MM.1S (cell line): Measurements from ENCODE around the gene PPP1R9B.

ENCODE experiments used
- EZH2 ChIP-seq: fragments of 300-600 bp; sonication (generic); optimal IDR thresholded peaks from 2 replicates; pipeline ENCODE3; 2017; ENCODE audit warnings: low read depth, mild to moderate bottlenecking, antibody characterized with exemption, low read length, mixed read lengths
- TF ChIP-seq, protein P1 (sequence below): fragments of 300-600 bp; sonication (generic); IDR thresholded peaks from 2 replicates; pipeline ENCODE4 v1.5.1; 2016; ENCODE audit warnings: antibody characterized with exemption, low read length, mixed read lengths

GRCh38 chr17:50098583-50098982, 51.9 kb downstream of the PPP1R9B start:
- TF ChIP-seq, protein P1, sequence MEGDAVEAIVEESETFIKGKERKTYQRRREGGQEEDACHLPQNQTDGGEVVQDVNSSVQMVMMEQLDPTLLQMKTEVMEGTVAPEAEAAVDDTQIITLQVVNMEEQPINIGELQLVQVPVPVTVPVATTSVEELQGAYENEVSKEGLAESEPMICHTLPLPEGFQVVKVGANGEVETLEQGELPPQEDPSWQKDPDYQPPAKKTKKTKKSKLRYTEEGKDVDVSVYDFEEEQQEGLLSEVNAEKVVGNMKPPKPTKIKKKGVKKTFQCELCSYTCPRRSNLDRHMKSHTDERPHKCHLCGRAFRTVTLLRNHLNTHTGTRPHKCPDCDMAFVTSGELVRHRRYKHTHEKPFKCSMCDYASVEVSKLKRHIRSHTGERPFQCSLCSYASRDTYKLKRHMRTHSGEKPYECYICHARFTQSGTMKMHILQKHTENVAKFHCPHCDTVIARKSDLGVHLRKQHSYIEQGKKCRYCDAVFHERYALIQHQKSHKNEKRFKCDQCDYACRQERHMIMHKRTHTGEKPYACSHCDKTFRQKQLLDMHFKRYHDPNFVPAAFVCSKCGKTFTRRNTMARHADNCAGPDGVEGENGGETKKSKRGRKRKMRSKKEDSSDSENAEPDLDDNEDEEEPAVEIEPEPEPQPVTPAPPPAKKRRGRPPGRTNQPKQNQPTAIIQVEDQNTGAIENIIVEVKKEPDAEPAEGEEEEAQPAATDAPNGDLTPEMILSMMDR = no peak
- no peak for TF ChIP-seq EZH2
